ELR (cell line): ENCODE data around the gene MAD1L1.

Experiments used
- DNase-seq: peaks from one replicate; pipeline ENCODE4 v3.0.0-alpha.2; 2015; ENCODE audit warnings: low read depth

The MAD1L1 gene

DNA sequence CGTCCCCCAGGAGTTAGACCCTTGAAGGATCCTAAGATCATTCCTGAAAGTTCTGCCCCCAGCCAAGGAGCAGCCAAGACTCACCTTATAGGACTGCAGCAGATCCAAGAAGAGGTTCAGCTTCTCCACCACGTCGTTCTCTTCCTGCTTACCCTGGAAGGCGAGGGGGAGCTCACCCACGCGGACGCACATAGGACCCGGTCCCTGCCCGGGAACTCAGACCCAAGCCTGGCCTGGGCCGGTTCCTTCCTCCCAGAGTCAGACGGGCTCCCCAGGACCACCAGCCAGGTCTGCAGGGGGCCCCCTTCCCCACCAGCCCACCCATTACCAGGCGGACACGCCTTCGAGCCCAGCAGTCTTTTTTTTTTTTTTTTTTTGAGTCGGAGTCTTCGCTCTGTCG lies 24.9 kb upstream of the MAD1L1 start:
- DNase-seq, result no peak

- DNase-seq, result no peak
Observed at GRCh38 chr7:2257046-2257551, 24.4 kb upstream of the MAD1L1 start.

GRCh38 chr7:2256306-2257045 lies 23.7 kb upstream of the MAD1L1 start:
- DNase-seq, result no peak

DNA sequence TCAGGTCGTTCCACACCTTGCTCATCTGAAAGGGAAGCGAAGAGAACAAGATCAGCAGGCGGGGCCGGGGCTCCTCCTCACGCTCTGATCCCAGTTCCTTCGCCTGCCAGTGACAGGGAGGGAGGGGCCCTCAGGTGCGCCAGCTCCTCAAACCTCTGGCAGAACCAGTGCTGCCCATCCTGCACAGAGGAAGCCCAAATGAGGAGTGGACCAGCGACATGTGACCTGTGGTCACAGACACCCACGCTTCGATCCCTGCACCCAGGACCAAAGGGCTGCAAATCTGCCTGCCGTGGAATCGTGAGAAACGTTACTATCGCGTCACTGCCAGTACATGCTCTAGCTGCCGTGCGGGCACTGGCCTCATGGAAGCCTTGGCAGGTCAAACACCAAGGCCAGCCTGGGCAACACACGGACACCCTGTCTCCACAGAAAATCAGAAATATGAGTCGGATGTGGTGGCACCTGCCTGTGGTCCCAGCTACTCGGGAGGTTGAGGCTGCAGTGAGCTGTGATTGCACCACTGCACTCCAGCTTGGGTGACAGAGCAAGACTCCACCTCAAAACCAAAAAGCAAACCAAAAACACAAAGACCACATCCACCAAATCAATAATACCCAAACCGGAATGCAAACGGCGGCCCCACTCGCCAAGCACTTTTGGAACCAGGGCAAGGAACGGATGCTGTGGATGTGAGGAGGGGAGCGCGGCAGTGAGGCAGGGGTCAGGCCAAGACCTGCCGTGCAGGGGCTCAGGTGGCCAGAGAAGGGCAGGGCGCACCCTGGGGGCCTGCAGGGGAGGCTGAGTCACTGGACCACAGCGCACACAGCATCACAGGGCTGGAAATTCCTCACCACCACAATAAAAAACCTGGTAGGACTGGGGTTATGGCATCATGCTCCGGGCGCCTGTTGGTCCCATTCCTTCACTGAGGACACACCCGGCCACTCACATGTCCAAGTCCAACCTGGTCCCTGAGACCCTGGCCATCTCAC lies 22.7 kb upstream of the MAD1L1 start:
- DNase-seq, result peak; percentile 87

GRCh38 chr7:2254429-2255144 lies 21.8 kb upstream of the MAD1L1 start:
- DNase-seq, result no peak

GRCh38 chr7:2253525-2254244 lies 20.9 kb upstream of the MAD1L1 start:
- DNase-seq, result no peak

GRCh38 chr7:2253021-2253420 lies 20.3 kb upstream of the MAD1L1 start:
- DNase-seq, result no peak

GRCh38 chr7:2251841-2252771 lies 19.4 kb upstream of the MAD1L1 start:
- no peak for DNase-seq

GRCh38 chr7:2251381-2251780 lies 18.6 kb upstream of the MAD1L1 start:
- DNase-seq, result no peak

- no peak for DNase-seq
Observed at GRCh38 chr7:2249744-2250323, 17.1 kb upstream of the MAD1L1 start.

- peak; percentile 98 for DNase-seq
Observed at GRCh38 chr7:2248984-2249694, 16.4 kb upstream of the MAD1L1 start.

- peak; percentile 49 for DNase-seq
Observed at GRCh38 chr7:2247141-2247995, 14.6 kb upstream of the MAD1L1 start.

GRCh38 chr7:2245883-2246675 lies 13.3 kb upstream of the MAD1L1 start:
- no peak for DNase-seq

- no peak for DNase-seq
Observed at GRCh38 chr7:2244404-2244995, 11.8 kb upstream of the MAD1L1 start.

GRCh38 chr7:2243458-2243857 lies 10.7 kb upstream of the MAD1L1 start:
- no peak for DNase-seq

DNA sequence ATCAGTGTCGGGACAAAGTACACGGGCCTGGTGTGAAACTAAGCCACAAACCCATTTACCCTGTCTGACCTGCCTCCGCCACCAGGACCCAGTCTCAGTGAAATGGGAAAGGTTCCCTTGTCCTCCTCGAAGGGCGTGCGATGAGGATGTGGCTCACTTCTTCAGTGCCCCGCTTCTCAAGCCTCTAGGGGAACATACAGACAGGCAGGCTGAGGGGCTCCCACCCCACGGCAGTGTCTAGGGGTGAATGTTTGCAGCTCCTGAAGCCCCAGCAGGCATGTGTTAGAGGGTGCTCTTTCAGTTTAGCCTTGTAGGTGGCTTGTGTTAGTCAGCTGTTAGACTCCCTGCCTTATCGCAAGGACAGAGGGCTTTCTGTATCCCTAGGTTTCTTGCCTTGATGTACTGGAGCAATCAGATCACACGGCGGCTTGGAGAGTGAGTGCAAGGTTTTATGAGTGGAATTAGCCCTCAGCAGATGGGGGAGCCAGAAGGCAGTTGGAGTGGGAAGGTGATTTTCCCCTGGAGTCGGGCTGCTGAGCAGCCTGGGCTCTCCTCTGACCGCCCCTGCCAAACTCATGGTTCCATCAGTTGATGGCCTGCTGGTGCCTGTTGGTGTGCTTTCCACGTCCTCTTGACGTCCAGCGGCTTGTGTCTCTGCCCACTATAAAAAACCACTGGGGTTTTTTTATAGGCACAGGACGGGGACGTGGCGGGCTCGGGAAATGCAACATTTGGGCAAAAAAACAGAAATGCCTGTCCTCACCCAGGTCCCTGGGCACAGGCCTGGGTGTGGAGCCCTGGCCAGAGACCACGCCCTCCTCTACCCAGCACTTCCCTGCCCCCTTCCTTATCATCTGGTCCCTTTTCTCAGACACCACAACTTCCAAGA lies 10.0 kb upstream of the MAD1L1 start:
- peak; percentile 69 for DNase-seq
